Measurements from ENCODE around the gene ATP9B. TPM values are rescaled to one million over a fixed set of nuclear protein-coding genes. Genes with fewer than 3 reads are reported as not detected.

Gene ATP9B
- total and polyA plus RNA-seq, 2 donors: 14.9 to 19.3 TPM

GRCh38 chr18:79191956-79192355, 122.8 kb downstream of the ATP9B start:
- H3K36me3 ChIP-seq (ENCODE audit: control insufficient read depth in 2 of 2, insufficient read depth in 2 of 2, low read length in 1 of 2): peaks cover 13 to 22% of the 10 kb centered on the region in 2 donors
- H3K27me3 ChIP-seq (ENCODE audit: control insufficient read depth in 2 of 2, insufficient read depth in 1 of 2, low read length in 1 of 2): no peaks in the 10 kb centered on the region
- 97% methylated on average over 5 of the region's 5 CpGs for WGBS

GRCh38 chr18:79193826-79194225, 124.6 kb downstream of the ATP9B start:
- H3K27me3 ChIP-seq (ENCODE audit: control insufficient read depth in 2 of 2, insufficient read depth in 1 of 2, low read length in 1 of 2): no peaks in the 10 kb centered on the region
- DNase-seq (ENCODE audit: low read depth in 6 of 9, low spot score in 9 of 9): no peak
- 97% methylated on average over 2 of the region's 2 CpGs for WGBS
- no peaks in the 10 kb centered on the region for H3K4me1 ChIP-seq (ENCODE audit: control insufficient read depth in 2 of 2, insufficient read depth in 2 of 2, low read length in 2 of 2)
- no peaks in the 10 kb centered on the region for H3K9me3 ChIP-seq (ENCODE audit: control insufficient read depth in 2 of 2, insufficient read depth in 1 of 2, low read length in 1 of 2)
- H3K27ac ChIP-seq (ENCODE audit: low read depth in 1 of 2, low read length in 1 of 2): no peak overlapping the region
- peaks cover 13 to 22% of the 10 kb centered on the region in 2 donors for H3K36me3 ChIP-seq (ENCODE audit: control insufficient read depth in 2 of 2, insufficient read depth in 2 of 2, low read length in 1 of 2)
- H3K4me3 ChIP-seq (ENCODE audit: low read length in 2 of 2): no peak overlapping the region

More at GRCh38 chr18:79191956-79192355, 122.8 kb downstream of the ATP9B start:
- Histone ChIP-seq H3K4me1 (ENCODE audit: control insufficient read depth in 2 of 2, insufficient read depth in 2 of 2, low read length in 2 of 2) (no peaks in the 10 kb centered on the region), H3K9me3 (ENCODE audit: control insufficient read depth in 2 of 2, insufficient read depth in 1 of 2, low read length in 1 of 2) (no peaks in the 10 kb centered on the region), H3K4me3 (ENCODE audit: low read length in 2 of 2) (no peak overlapping the region), H3K27ac (ENCODE audit: low read depth in 1 of 2, low read length in 1 of 2) (no peak overlapping the region)
- DNase-seq (ENCODE audit: low read depth in 6 of 9, low spot score in 9 of 9): no peak

- Histone ChIP-seq H3K4me1 (ENCODE audit: control insufficient read depth in 2 of 2, insufficient read depth in 2 of 2, low read length in 2 of 2) (no peaks in the 10 kb centered on the region), H3K4me3 (ENCODE audit: low read length in 2 of 2) (no peak overlapping the region), H3K9me3 (ENCODE audit: control insufficient read depth in 2 of 2, insufficient read depth in 1 of 2, low read length in 1 of 2) (no peaks in the 10 kb centered on the region), H3K27ac (ENCODE audit: low read depth in 1 of 2, low read length in 1 of 2) (no peak overlapping the region), H3K36me3 (ENCODE audit: control insufficient read depth in 2 of 2, insufficient read depth in 2 of 2, low read length in 1 of 2) (peaks cover 10 to 22% of the 10 kb centered on the region in 2 donors), H3K27me3 (ENCODE audit: control insufficient read depth in 2 of 2, insufficient read depth in 1 of 2, low read length in 1 of 2) (no peaks in the 10 kb centered on the region)
- DNase-seq (ENCODE audit: low read depth in 6 of 9, low spot score in 9 of 9): no peak
- 92% methylated on average over 10 of the region's 10 CpGs for WGBS
These were observed 126.8 kb downstream of the ATP9B start for GRCh38 chr18:79195716-79196683.

- DNase-seq (ENCODE audit: low read depth in 6 of 9, low spot score in 9 of 9): no peak
- peaks cover 10 to 22% of the 10 kb centered on the region in 2 donors for H3K36me3 ChIP-seq (ENCODE audit: control insufficient read depth in 2 of 2, insufficient read depth in 2 of 2, low read length in 1 of 2)
- H3K27ac ChIP-seq (ENCODE audit: low read depth in 1 of 2, low read length in 1 of 2): no peak overlapping the region
- no peaks in the 10 kb centered on the region for H3K4me1 ChIP-seq (ENCODE audit: control insufficient read depth in 2 of 2, insufficient read depth in 2 of 2, low read length in 2 of 2)
- H3K9me3 ChIP-seq (ENCODE audit: control insufficient read depth in 2 of 2, insufficient read depth in 1 of 2, low read length in 1 of 2): no peaks in the 10 kb centered on the region
- H3K27me3 ChIP-seq (ENCODE audit: control insufficient read depth in 2 of 2, insufficient read depth in 1 of 2, low read length in 1 of 2): no peaks in the 10 kb centered on the region
- 93% methylated on average over 4 of the region's 4 CpGs for WGBS
- no peak overlapping the region for H3K4me3 ChIP-seq (ENCODE audit: low read length in 2 of 2)
These were observed 128.3 kb downstream of the ATP9B start for GRCh38 chr18:79197531-79197930.

- Histone ChIP-seq H3K4me1 (ENCODE audit: control insufficient read depth in 2 of 2, insufficient read depth in 2 of 2, low read length in 2 of 2) (no peaks in the 10 kb centered on the region), H3K36me3 (ENCODE audit: control insufficient read depth in 2 of 2, insufficient read depth in 2 of 2, low read length in 1 of 2) (peaks cover 7 to 13% of the 10 kb centered on the region in 2 donors), H3K4me3 (ENCODE audit: low read length in 2 of 2) (no peak overlapping the region), H3K27ac (ENCODE audit: low read depth in 1 of 2, low read length in 1 of 2) (no peak overlapping the region), H3K9me3 (ENCODE audit: control insufficient read depth in 2 of 2, insufficient read depth in 1 of 2, low read length in 1 of 2) (no peaks in the 10 kb centered on the region), H3K27me3 (ENCODE audit: control insufficient read depth in 2 of 2, insufficient read depth in 1 of 2, low read length in 1 of 2) (no peaks in the 10 kb centered on the region)
- 80% methylated on average over 7 of the region's 7 CpGs for WGBS
- no peak for DNase-seq (ENCODE audit: low read depth in 6 of 9, low spot score in 9 of 9)
These were observed 130.6 kb downstream of the ATP9B start for GRCh38 chr18:79199691-79200374.

- 89% methylated on average over 7 of the region's 7 CpGs for WGBS
- Histone ChIP-seq H3K27ac (ENCODE audit: low read depth in 1 of 2, low read length in 1 of 2) (no peak overlapping the region), H3K4me1 (ENCODE audit: control insufficient read depth in 2 of 2, insufficient read depth in 2 of 2, low read length in 2 of 2) (no peaks in the 10 kb centered on the region), H3K9me3 (ENCODE audit: control insufficient read depth in 2 of 2, insufficient read depth in 1 of 2, low read length in 1 of 2) (no peaks in the 10 kb centered on the region), H3K36me3 (ENCODE audit: control insufficient read depth in 2 of 2, insufficient read depth in 2 of 2, low read length in 1 of 2) (peaks cover 2 to 8% of the 10 kb centered on the region in 2 donors), H3K4me3 (ENCODE audit: low read length in 2 of 2) (no peak overlapping the region), H3K27me3 (ENCODE audit: control insufficient read depth in 2 of 2, insufficient read depth in 1 of 2, low read length in 1 of 2) (no peaks in the 10 kb centered on the region)
- DNase-seq (ENCODE audit: low read depth in 6 of 9, low spot score in 9 of 9): peak in 6 of 9 donors; percentile 12 to 67 (median 43)
These were observed 131.5 kb downstream of the ATP9B start for GRCh38 chr18:79200546-79201268.

GRCh38 chr18:79203017-79203605, 133.9 kb downstream of the ATP9B start:
- Histone ChIP-seq H3K9me3 (ENCODE audit: control insufficient read depth in 2 of 2, insufficient read depth in 1 of 2, low read length in 1 of 2) (no peaks in the 10 kb centered on the region), H3K27me3 (ENCODE audit: control insufficient read depth in 2 of 2, insufficient read depth in 1 of 2, low read length in 1 of 2) (no peaks in the 10 kb centered on the region), H3K4me1 (ENCODE audit: control insufficient read depth in 2 of 2, insufficient read depth in 2 of 2, low read length in 2 of 2) (no peaks in the 10 kb centered on the region), H3K27ac (ENCODE audit: low read depth in 1 of 2, low read length in 1 of 2) (no peak overlapping the region), H3K36me3 (ENCODE audit: control insufficient read depth in 2 of 2, insufficient read depth in 2 of 2, low read length in 1 of 2) (peaks cover 9 to 13% of the 10 kb centered on the region in 2 donors), H3K4me3 (ENCODE audit: low read length in 2 of 2) (no peak overlapping the region)
- 99% methylated on average over 8 of the region's 8 CpGs for WGBS
- DNase-seq (ENCODE audit: low read depth in 6 of 9, low spot score in 9 of 9): no peak

- Histone ChIP-seq H3K9me3 (ENCODE audit: control insufficient read depth in 2 of 2, insufficient read depth in 1 of 2, low read length in 1 of 2) (no peaks in the 10 kb centered on the region), H3K27me3 (ENCODE audit: control insufficient read depth in 2 of 2, insufficient read depth in 1 of 2, low read length in 1 of 2) (no peaks in the 10 kb centered on the region), H3K27ac (ENCODE audit: low read depth in 1 of 2, low read length in 1 of 2) (no peak overlapping the region), H3K36me3 (ENCODE audit: control insufficient read depth in 2 of 2, insufficient read depth in 2 of 2, low read length in 1 of 2) (peaks cover 13 to 25% of the 10 kb centered on the region in 2 donors), H3K4me3 (ENCODE audit: low read length in 2 of 2) (no peak overlapping the region), H3K4me1 (ENCODE audit: control insufficient read depth in 2 of 2, insufficient read depth in 2 of 2, low read length in 2 of 2) (no peaks in the 10 kb centered on the region)
- 97% methylated on average over 13 of the region's 13 CpGs for WGBS
- no peak for DNase-seq (ENCODE audit: low read depth in 6 of 9, low spot score in 9 of 9)
These were observed 136.0 kb downstream of the ATP9B start for GRCh38 chr18:79204889-79205807.
